HPDE6-E6E7 (cell line): ENCODE measurements around the gene MSRB1.

Experiments
- DNase-seq: peaks from one replicate; pipeline ENCODE4 v3.0.0; 2011; ENCODE audit warnings: missing footprints; ENCODE audit errors: extremely low spot score

Gene MSRB1

DNA sequence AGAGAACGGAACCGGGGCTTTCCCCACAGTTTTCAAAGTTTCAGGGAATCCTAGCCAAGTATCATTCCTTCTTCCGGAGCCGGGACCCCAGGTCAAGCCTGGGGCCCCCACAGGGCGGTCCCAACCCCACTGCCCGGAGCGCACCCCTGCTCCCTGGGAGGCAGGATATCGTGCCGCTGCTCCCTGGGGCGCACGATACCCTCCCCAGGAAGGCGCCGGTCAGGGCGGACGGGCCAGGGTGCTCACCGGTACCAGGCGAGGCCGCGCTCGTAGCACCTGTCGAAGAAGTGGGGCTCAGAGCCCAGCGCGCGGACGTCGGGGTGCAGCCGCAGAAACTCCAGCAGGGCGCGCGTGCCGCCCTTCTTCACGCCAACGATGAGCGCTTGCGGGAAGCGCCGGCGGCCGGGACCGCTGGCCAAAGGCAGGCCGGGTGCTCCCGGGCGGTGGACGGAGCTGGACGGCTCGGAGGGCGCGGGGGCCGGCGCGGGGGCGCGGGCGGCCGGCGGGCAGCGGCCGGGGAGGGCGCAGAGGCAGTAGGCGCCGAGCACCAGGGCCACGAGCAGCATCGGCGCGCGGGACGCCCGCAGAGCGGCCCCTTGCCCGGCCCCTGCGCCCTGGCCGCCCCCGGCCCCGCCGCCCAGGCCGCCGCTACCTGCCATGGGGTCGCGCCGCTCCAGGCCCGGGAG lies 25.2 kb downstream of the MSRB1 start:
- DNase-seq = no peak

GRCh38 chr16:1917056-1917664 lies 25.8 kb downstream of the MSRB1 start:
- DNase-seq = no peak

GRCh38 chr16:1916640-1916990 lies 26.4 kb downstream of the MSRB1 start:
- DNase-seq = no peak

DNA sequence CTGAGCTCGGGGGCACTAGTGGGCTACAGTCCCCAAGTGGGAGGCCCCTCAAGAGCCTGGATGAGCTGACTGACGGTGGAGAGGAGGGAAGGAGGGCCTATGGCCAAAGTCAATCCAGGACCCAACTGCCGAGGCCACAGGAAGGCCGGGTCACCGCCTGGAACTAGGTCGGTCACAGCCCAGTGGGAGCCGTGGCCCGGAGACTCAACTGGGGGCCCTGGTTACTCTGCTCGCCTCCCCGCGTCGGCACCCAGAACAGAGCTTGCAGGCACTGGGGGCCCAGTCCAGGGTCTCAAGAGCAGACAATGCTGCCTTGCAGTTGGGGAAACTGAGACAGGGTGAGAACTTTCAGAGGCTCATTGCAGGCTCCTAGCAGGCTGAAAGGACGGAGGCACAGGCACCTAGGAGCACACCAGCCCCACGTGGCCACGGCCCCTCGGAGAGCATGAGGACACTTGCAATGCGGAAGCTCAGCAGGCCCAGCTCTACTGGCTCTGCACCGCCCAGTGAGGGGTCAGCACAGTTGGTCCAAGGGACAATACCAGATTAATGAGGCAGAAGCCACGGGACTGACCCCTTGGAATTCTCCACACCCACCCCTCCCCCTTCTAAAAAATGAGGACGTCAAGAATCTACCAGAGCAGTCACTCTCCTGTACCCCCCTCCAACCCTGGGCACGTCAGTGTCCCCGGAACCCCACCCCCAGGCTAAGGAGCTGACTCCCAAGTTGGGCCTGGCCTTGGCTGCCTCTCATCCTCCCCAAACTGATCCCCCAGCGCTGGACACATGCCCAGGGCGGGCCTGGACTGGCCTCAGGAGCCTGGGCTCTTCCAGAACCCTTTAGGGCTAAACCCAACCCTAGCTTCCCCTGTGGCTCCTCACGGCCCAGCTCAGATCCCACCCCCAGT lies 27.0 kb downstream of the MSRB1 start:
- no peak for DNase-seq

- DNase-seq = no peak
Observed at GRCh38 chr16:1914988-1915387, 28.0 kb downstream of the MSRB1 start.

DNA sequence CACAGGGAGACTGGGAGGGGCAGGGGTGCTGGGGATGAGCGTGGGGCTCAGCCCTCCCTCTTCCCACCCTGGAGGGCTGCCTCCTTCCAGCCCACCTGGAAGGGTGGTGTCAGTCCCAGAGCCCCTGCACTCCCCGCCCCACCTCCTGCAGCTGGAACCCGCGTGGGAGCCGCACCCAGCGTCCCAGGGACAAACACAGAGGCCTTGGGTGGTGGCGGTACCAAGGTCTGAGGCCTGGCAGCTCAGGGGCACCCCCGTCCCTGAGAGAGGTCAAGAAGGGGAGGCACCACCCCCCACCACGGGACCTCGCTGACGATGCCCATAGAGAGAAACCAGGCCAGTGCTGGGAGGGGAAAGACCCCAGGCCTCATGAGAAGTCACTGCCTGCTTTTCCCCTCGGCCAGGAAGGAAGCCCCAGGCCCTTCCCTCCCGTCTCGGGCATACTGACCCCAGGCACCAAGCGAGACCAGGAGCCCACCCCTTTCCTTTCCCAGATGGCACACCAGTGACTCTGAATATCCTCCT lies 28.9 kb downstream of the MSRB1 start:
- DNase-seq = no peak

GRCh38 chr16:1913327-1914083 lies 29.5 kb downstream of the MSRB1 start:
- DNase-seq = peak; percentile 76

- no peak for DNase-seq
Observed at GRCh38 chr16:1912215-1912543, 30.8 kb downstream of the MSRB1 start.

GRCh38 chr16:1911467-1912214 lies 31.4 kb downstream of the MSRB1 start:
- no peak for DNase-seq

DNA sequence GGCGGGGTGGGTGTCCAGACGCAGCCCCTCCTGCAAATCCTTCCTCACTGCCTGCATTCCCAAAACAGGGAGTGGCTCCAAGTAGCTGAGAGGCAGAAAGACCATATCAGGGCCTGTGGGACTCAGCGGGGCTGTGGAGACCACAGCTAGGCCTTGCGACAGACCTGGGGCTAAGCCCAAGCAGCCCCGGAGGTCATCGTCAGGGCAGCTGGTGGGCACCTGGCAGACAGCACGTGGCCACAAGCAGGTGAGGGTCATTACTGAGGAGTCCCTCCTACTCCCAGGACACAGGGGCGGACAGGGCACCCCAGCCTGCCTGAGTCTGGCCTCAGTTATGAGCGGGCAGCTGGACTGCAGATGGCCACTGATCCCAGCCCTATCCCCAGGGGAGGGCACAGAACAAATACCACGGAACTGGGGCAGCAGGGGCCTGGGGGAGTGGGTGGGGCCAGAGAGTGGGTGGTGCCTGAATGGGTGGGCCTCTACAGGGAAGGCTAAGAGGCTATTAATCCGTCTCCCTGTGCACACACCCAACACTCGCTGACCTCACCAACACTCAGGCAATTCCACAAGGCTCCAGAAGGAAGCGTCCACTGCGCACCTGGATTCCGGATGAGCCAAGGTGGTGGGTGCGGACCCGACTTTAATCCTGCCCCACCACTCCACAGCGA lies 33.3 kb downstream of the MSRB1 start:
- no peak for DNase-seq

DNA sequence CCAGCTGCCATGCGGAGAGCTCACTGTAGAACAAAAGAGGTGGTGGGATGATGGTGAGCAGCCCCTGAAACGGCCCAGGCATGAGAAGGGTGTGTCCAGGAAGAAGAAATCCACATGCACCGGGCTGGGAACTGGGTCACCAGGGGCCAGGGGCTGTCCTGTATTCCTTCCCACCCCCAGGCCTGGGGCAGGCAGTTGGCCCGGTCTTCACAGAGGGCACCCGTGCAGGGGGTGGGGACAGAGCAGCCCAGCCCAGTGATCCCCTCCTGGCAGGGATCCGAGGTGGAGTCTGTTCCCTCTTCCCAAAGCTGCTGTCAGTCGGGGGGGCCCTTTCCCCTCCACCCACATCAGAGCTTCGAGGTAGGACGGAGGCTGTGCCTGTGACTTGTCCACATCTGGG lies 34.0 kb downstream of the MSRB1 start:
- DNase-seq = no peak

DNA sequence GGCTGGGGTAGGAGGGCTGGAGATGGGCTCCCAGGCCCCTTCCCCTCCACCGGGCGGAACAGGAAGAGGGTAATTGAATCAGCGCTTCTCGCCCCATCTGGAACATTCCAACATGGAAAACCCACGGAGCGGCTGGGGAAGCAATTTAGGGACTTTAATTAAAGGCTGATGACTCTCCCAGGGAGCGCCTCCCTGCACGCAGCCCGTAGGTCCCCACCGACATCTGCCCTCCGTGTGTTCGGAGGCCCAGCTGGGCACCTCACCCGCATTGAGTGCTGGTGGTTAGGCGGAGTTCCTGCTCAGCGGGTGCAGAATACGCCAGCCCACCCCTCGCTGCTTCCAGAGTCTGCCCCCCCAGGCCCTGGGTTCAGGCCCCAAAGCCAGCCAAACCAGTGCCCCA lies 34.8 kb downstream of the MSRB1 start:
- DNase-seq = no peak

- no peak for DNase-seq
Observed at GRCh38 chr16:1907226-1907860, 35.7 kb downstream of the MSRB1 start.

DNA sequence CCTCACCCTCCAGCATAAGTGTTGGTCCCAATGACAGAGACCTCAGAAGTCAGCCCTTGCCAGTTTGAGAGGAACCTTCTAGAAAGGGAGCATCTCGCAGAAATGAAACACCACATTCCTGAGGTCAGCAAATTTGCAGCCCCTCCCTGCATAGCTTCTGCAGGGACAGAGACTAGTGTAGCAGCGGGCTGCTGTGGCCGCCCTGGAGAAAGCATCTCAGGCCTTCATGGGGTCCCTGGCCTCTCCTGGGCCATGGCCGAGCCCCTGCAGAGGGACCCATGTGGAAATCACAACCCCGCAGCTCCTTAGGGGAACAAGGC lies 36.2 kb downstream of the MSRB1 start:
- DNase-seq = no peak

- no peak for DNase-seq
Observed at GRCh38 chr16:1906055-1906845, 36.7 kb downstream of the MSRB1 start.

DNA sequence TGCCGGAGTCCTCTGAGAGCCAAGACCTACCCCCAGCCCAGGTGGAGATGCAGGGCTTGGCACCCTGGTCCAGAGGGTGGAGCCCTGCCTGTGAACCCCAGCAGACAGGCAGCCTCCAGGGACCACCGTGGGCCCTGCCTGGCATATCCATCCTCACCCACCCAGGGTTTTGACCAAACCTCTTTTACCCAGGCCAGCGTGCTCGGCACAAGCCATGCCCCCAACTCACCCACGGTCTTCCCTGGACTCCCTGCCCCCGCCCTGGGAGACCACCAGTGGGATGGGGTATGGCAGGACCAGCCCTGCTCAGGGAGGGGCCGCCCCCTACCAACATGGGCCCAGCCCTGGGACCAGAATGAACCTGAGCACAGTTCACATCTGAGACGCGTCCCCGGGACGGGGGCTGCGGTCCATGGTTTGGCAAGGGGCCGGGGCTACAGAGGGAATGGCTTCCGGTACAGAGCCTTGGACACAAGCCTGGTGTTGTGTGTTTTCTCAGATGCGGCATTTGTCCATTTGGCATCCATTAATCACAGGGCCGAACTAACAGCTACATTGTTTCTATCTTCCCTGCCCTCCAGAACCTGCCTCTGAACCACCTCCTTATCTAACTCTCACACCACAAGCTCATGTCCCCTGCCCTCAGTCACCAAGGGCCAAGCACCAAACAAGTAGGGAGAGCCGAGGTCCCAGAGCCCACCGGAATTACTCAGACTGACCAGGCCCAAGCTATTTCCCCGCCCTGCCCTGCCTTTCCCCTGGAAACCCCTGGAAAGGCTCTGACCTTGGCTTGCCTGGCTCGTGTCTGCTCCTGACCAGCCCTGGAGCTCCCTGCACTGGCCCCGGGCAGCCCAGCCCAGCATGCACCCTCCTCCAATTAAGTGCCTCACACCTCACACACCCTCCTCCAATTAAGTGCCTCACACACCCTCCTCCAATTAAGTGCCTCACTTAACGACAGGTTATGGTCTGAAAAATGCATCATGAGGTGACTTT lies 38.9 kb downstream of the MSRB1 start:
- no peak for DNase-seq

GRCh38 chr16:1903220-1903574 lies 39.8 kb downstream of the MSRB1 start:
- no peak for DNase-seq

DNA sequence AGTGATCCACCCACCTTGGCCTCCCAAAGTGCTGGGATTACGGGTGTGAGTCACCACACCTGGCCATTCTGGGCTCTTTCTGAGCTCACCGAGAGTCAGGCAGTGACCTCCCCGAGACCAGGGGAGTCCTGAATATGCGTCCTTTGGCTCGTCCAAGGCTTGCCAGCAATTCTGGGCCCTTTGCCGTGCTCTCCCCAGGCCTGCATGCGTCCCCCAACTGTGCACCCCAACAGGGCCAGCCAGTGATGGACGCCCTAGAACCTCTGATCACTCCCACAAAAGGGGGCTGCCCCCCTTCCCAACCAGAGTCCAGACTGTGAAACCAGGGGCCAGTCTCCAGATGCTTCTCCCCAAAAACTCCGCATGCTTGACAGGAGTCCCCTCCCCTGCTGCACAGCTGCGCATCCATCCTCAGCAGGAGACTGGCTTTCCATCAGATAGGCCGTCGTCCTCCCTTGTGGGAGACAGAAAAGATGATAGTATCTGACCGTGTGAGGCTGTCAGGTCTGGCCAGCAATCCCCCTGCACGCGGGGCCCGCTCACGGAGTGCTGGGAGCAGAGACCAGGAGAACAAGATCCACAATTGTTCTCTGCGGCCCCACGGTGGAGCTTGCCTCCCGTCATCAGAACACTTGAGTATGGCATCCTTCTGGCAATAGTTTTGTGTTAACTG lies 40.3 kb downstream of the MSRB1 start:
- no peak for DNase-seq
